ENCODE measurements around the gene CRYAA. TPM values are rescaled to one million over a fixed set of nuclear protein-coding genes. Genes with fewer than 3 reads are reported as not detected.
"Not testable (repeated sequence)": the region's sequence is repeated elsewhere in the genome, so short reads cannot be mapped to it uniquely, and the experiment has no call there.

CRYAA gene
- not detected for total RNA-seq

GRCh38 chr21:43168708-43169107 is at the start of gene CRYAA:
Gene CRYAA, plus strand, starts transcription at chr21:43169008. Its CDS starts 92 bp downstream, at chr21:43169100.
- TF ChIP-seq CTCF (IDR thresholded peaks at IDR 0.05; ENCODE audit: low read depth): not testable (repeated sequence)

GRCh38 chr21:43187715-43188114 is 18.9 kb downstream of the CRYAA start:
- no peak for TF ChIP-seq CTCF (IDR thresholded peaks at IDR 0.05; ENCODE audit: low read depth)

- TF ChIP-seq CTCF (IDR thresholded peaks at IDR 0.05; ENCODE audit: low read depth): no peak
Measured at GRCh38 chr21:43188181-43188580, 19.4 kb downstream of the CRYAA start.

- TF ChIP-seq CTCF (IDR thresholded peaks at IDR 0.05; ENCODE audit: low read depth): no peak
Measured at GRCh38 chr21:43188592-43189210, 19.9 kb downstream of the CRYAA start.

- no peak for TF ChIP-seq CTCF (IDR thresholded peaks at IDR 0.05; ENCODE audit: low read depth)
Measured at GRCh38 chr21:43189936-43190335, 21.1 kb downstream of the CRYAA start.

GRCh38 chr21:43190544-43190943 is 21.7 kb downstream of the CRYAA start:
- no peak for TF ChIP-seq CTCF (IDR thresholded peaks at IDR 0.05; ENCODE audit: low read depth)

- TF ChIP-seq CTCF (IDR thresholded peaks at IDR 0.05; ENCODE audit: low read depth): no peak
Measured at GRCh38 chr21:43190951-43191350, 22.1 kb downstream of the CRYAA start.
